Esophagus squamous epithelium (tissue), 5 donors: Measurements from ENCODE around the gene TPPP. TPM values are rescaled to one million over a fixed set of nuclear protein-coding genes. Genes with fewer than 3 reads are reported as not detected.

Experiments
- DNase-seq: peaks from one replicate; lab custom pipeline; 2025; lab: John Stamatoyannopoulos, UW
- H3K27ac ChIP-seq, 4 donors: fragments of 200-600 bp; sonication (generic); one replicate each; pipeline ENCODE4 v1.5.1; 2016 to 2019; ENCODE audit warnings: mild to moderate bottlenecking in 1 of 4
- H3K27me3 ChIP-seq, 4 donors: fragments of 200-600 bp; sonication (generic); 1 replicate in 3 of 4; 2 replicates in 1 of 4; pipeline versions ENCODE4 v1.5.1 to v1.6.0; 2017 to 2021; ENCODE audit warnings: antibody characterized with exemption in 1 of 4
- H3K36me3 ChIP-seq, 3 donors: fragments of 200-600 bp; sonication (generic); one replicate each; pipeline ENCODE4 v1.5.1; 2016 to 2019
- H3K4me1 ChIP-seq, 3 donors: fragments of 200-600 bp; sonication (generic); one replicate each; pipeline ENCODE4 v1.5.1; 2017 to 2019
- H3K4me3 ChIP-seq, 4 donors: fragments of 200-600 bp; sonication (generic); 1 replicate in 3 of 4; 2 replicates in 1 of 4; pipeline ENCODE4 v1.5.1; 2016 to 2019; ENCODE audit warnings: mild to moderate bottlenecking in 2 of 4, moderate library complexity in 1 of 4
- H3K9me3 ChIP-seq, 3 donors: fragments of 200-600 bp; sonication (generic); one replicate each; pipeline ENCODE4 v1.5.1; 2016 to 2019
- CTCF ChIP-seq, 6 experiments: fragments of 450-650 bp in 4 of 6; fragments of 200-600 bp in 2 of 6; sonication (generic) in 2 of 6; IDR thresholded peaks; one replicate each; pipeline ENCODE4 v1.5.1; 2016 to 2019; ENCODE audit warnings: antibody characterized with exemption in 6 of 6, mild to moderate bottlenecking in 4 of 6, moderate library complexity in 4 of 6
- POLR2A ChIP-seq, 4 donors: fragments of 450-650 bp; IDR thresholded peaks; one replicate each; pipeline ENCODE4 v1.6.1; 2017; ENCODE audit warnings: antibody characterized with exemption in 4 of 4, mild to moderate bottlenecking in 4 of 4, moderate library complexity in 3 of 4
- WGBS, 2 donors: methylation state at CpG; one replicate each; pipeline ENCODE4 v1.1.5; 2018; 5-methylcytosine and 5-hydroxymethylcytosine counted together
- intact Hi-C: fragments of 100-400 bp; cut with DNase I; formaldehyde crosslinking; loops from one replicate; pipeline ENCODE4 v1.15.0; 2022
- total RNA-seq, 4 donors: library from RNA; depleted of rRNA; stranded (reverse); fragments of >200 nt; gene quantifications; one replicate each; pipeline ENCODE4 v1.1.0, GENCODE V29; 2016
- donor health status: DM: yes; HTN: yes; CAD: no.

Gene TPPP
- total RNA-seq, 4 donors from 2014 or later = 1.7 to 5.8 (median 5.5) TPM

- no peaks in the 10 kb centered on the region for H3K9me3 ChIP-seq
- no peak overlapping the region for H3K27ac ChIP-seq
- WGBS, 2 donors = 75% methylated on average over 2 of the region's 8 CpGs; no CpG with 5 or more reads in 1 of the 2 donors
- peaks cover 0 to 66% (median 11%) of the 10 kb centered on the region in 3 donors for H3K36me3 ChIP-seq
- DNase-seq = no peak
- TF ChIP-seq CTCF (IDR thresholded peaks at IDR 0.05) = no peak
- TF ChIP-seq POLR2A (IDR thresholded peaks at IDR 0.05) = no peak
- H3K27me3 ChIP-seq = no peaks in the 10 kb centered on the region
- peaks cover 0 to 35% (median 14%) of the 10 kb centered on the region in 3 donors for H3K4me1 ChIP-seq
- no peak overlapping the region for H3K4me3 ChIP-seq
- intact Hi-C loops = no loop called here
These were observed 27.6 kb downstream of the TPPP start for GRCh38 chr5:665541-665955.

GRCh38 chr5:664994-665360 is 28.2 kb downstream of the TPPP start:
- WGBS, 2 donors = 81% methylated on average over 2 of the region's 20 CpGs; no CpG with 5 or more reads in 1 of the 2 donors
- Histone ChIP-seq H3K9me3 (no peaks in the 10 kb centered on the region), H3K27ac (no peak overlapping the region), H3K4me3 (no peak overlapping the region), H3K27me3 (no peaks in the 10 kb centered on the region), H3K36me3 (peaks cover 0 to 72% (median 11%) of the 10 kb centered on the region in 3 donors), H3K4me1 (peaks cover 0 to 32% (median 14%) of the 10 kb centered on the region in 3 donors)
- TF ChIP-seq POLR2A (IDR thresholded peaks at IDR 0.05) = no peak
- TF ChIP-seq CTCF (IDR thresholded peaks at IDR 0.05) = no peak
- DNase-seq = no peak
- intact Hi-C loops = no loop called here

GRCh38 chr5:664343-664993 is 28.7 kb downstream of the TPPP start:
- 52 to 84% methylated on average over 5 of the region's 24 CpGs for WGBS, 2 donors

GRCh38 chr5:663436-664342 is 29.5 kb downstream of the TPPP start:
- peaks cover 0 to 82% (median 11%) of the 10 kb centered on the region in 3 donors for H3K36me3 ChIP-seq
- peak in 3 of 6 experiments; percentile 8 to 39 (median 35) for TF ChIP-seq CTCF (IDR thresholded peaks at IDR 0.05)
- no peak for TF ChIP-seq POLR2A (IDR thresholded peaks at IDR 0.05)
- peak overlapping the region in 3 of 4 donors; percentile 16 to 29 (median 28) for H3K27ac ChIP-seq
- WGBS, 2 donors = 51% methylated on average over 12 of the region's 38 CpGs; no CpG with 5 or more reads in 1 of the 2 donors
- H3K27me3 ChIP-seq = no peaks in the 10 kb centered on the region
- intact Hi-C loops = no loop called here
- no peaks in the 10 kb centered on the region for H3K9me3 ChIP-seq
- peaks cover 0 to 19% (median 11%) of the 10 kb centered on the region in 3 donors for H3K4me1 ChIP-seq
- DNase-seq = no peak
- H3K4me3 ChIP-seq = peak overlapping the region in 1 of 4 donors; percentile 21

More at GRCh38 chr5:664343-664993, 28.7 kb downstream of the TPPP start:
- H3K27me3 ChIP-seq = no peaks in the 10 kb centered on the region
- TF ChIP-seq CTCF (IDR thresholded peaks at IDR 0.05) (no peak), POLR2A (IDR thresholded peaks at IDR 0.05) (no peak)
- intact Hi-C loops = no loop called here
- H3K4me3 ChIP-seq = peak overlapping the region in 1 of 4 donors; percentile 21
- peak overlapping the region in 3 of 4 donors; percentile 16 to 29 (median 28) for H3K27ac ChIP-seq
- no peaks in the 10 kb centered on the region for H3K9me3 ChIP-seq
- DNase-seq = no peak
- peaks cover 0 to 27% (median 14%) of the 10 kb centered on the region in 3 donors for H3K4me1 ChIP-seq
- H3K36me3 ChIP-seq = peaks cover 0 to 77% (median 11%) of the 10 kb centered on the region in 3 donors
